Measurements from ENCODE around the gene ZC3H7B. TPM values are rescaled to one million over a fixed set of nuclear protein-coding genes. Genes with fewer than 3 reads are reported as not detected.

The ZC3H7B gene
- total RNA-seq (10 to 100 TPM; 29.5 to 32.7 TPM), total RNA-seq (87.5 to 247 (median 141) reads per million in 172 experiments)
- polyA plus RNA-seq (2013, experiment 1 of 2), result 28.8 TPM
- polyA plus RNA-seq (2013, experiment 2 of 2), result 30.3 TPM

- H3K27me3 Mint-ChIP-seq, result no peaks in the 10 kb centered on the region
- intact Hi-C loops (cut with DNase I, micrococcal nuclease), result loop anchor here (1.0 to 5.0 kb wide), 4 partner anchors 15 to 209 kb away; partner anchors contain the start of genes RANGAP1 (in 2 of the 2), EP300 (in 1 of the 2), L3MBTL2 (in 1 of the 2) and TEF (in 1 of the 2)
- Histone ChIP-seq H3K27ac (ENCODE audit: low read depth in 1 of 2, low read length in 2 of 2) (peak within 1 kb of the TSS; percentile 82 to 83), H3K9me3 (ENCODE audit: control insufficient read depth in 1 of 2, insufficient read depth in 1 of 2, low read length in 2 of 2) (no peaks in the 10 kb centered on the region), H3K4me1 (ENCODE audit: insufficient read depth, low read length) (peaks cover 30% of the 10 kb centered on the region), H3K36me3 (ENCODE audit: insufficient read depth, low read length) (peaks cover 2% of the 10 kb centered on the region), H3K27me3 (ENCODE audit: control insufficient read depth in 1 of 2, insufficient read depth in 2 of 2, low read length in 2 of 2) (no peaks in the 10 kb centered on the region), H3K4me3 (ENCODE audit: low read length) (peak within 1 kb of the TSS; percentile 97)
- H3K4me3 Mint-ChIP-seq, result peak within 1 kb of the TSS; percentile 84
- peaks cover 33% of the 10 kb centered on the region for H3K4me1 Mint-ChIP-seq (ENCODE audit: low read depth)
- H3K36me3 Mint-ChIP-seq (ENCODE audit: low read depth), result peaks cover 23% of the 10 kb centered on the region
- H3K27ac Mint-ChIP-seq, result peak within 1 kb of the TSS; percentile 92
- ChIA-PET CTCF (interaction anchor here (0.6 to 2.2 kb wide), 17 partner anchors 9 to 334 kb away, joined by 3 to 34 read pairs (median 4); partner anchors contain the start of genes RANGAP1 and TEF), POLR2A (interaction anchor here (0.6 to 4.3 kb wide), 16 partner anchors 10 to 778 kb away, joined by 3 to 170 read pairs (median 6); partner anchors contain the start of genes ACO2, DESI1, EP300 and PHF5A)
- H3K9me3 Mint-ChIP-seq, result no peaks in the 10 kb centered on the region
- TF ChIP-seq CTCF (IDR thresholded peaks at IDR 0.05), result peak; percentile 63
- peak; percentile 71 to 95 (median 79) for DNase-seq
- ATAC-seq (ENCODE audit: poor library complexity), result peak; percentile 97
Observed at GRCh38 chr22:41301085-41302020, at the start of gene ZC3H7B. Gene ZC3H7B (plus strand): TSS chr22:41301525. CDS start chr22:41320661, 19,136 bp downstream.

GRCh38 chr22:41252365-41252764 lies 49.0 kb upstream of the ZC3H7B start:
- Histone ChIP-seq H3K4me3 (ENCODE audit: low read length) (no peak overlapping the region), H3K27ac (ENCODE audit: low read depth in 1 of 2, low read length in 2 of 2) (no peak overlapping the region), H3K4me1 (ENCODE audit: insufficient read depth, low read length) (no peaks in the 10 kb centered on the region), H3K36me3 (ENCODE audit: insufficient read depth, low read length) (peaks cover 90% of the 10 kb centered on the region), H3K9me3 (ENCODE audit: control insufficient read depth in 1 of 2, insufficient read depth in 1 of 2, low read length in 2 of 2) (no peaks in the 10 kb centered on the region), H3K27me3 (ENCODE audit: control insufficient read depth in 1 of 2, insufficient read depth in 2 of 2, low read length in 2 of 2) (no peaks in the 10 kb centered on the region)
- H3K36me3 Mint-ChIP-seq (ENCODE audit: low read depth), result peaks cover 83% of the 10 kb centered on the region
- peak overlapping the region; percentile 15 for H3K4me3 Mint-ChIP-seq
- TF ChIP-seq CTCF (IDR thresholded peaks at IDR 0.05), result no peak
- DNase-seq, result no peak
- ATAC-seq (ENCODE audit: poor library complexity), result no peak
- intact Hi-C loops (cut with DNase I, micrococcal nuclease), result no loop called here
- POLR2A ChIA-PET, result no interaction called here
- no peak overlapping the region for H3K27ac Mint-ChIP-seq
- H3K4me1 Mint-ChIP-seq (ENCODE audit: low read depth), result no peaks in the 10 kb centered on the region
- no peaks in the 10 kb centered on the region for H3K9me3 Mint-ChIP-seq
- H3K27me3 Mint-ChIP-seq, result no peaks in the 10 kb centered on the region
- CTCF ChIA-PET, result interaction anchor here (1.5 kb wide), 1 partner anchor 15 kb away, joined by 6 read pairs; no protein-coding TSS in a partner anchor

GRCh38 chr22:41254230-41254629 lies 47.1 kb upstream of the ZC3H7B start:
- Mint-ChIP-seq H3K4me1 (ENCODE audit: low read depth) (no peaks in the 10 kb centered on the region), H3K36me3 (ENCODE audit: low read depth) (peaks cover 94% of the 10 kb centered on the region), H3K27ac (no peak overlapping the region), H3K4me3 (no peak overlapping the region), H3K27me3 (no peaks in the 10 kb centered on the region), H3K9me3 (no peaks in the 10 kb centered on the region)
- no peak overlapping the region for H3K4me3 ChIP-seq (ENCODE audit: low read length)
- no peak overlapping the region for H3K27ac ChIP-seq (ENCODE audit: low read depth in 1 of 2, low read length in 2 of 2)
- CTCF ChIA-PET, result no interaction called here
- POLR2A ChIA-PET, result no interaction called here
- H3K36me3 ChIP-seq (ENCODE audit: insufficient read depth, low read length), result peaks cover 90% of the 10 kb centered on the region
- intact Hi-C loops (cut with DNase I, micrococcal nuclease), result no loop called here
- ATAC-seq (ENCODE audit: poor library complexity), result no peak
- no peak for DNase-seq
- H3K4me1 ChIP-seq (ENCODE audit: insufficient read depth, low read length), result no peaks in the 10 kb centered on the region
- no peaks in the 10 kb centered on the region for H3K27me3 ChIP-seq (ENCODE audit: control insufficient read depth in 1 of 2, insufficient read depth in 2 of 2, low read length in 2 of 2)
- H3K9me3 ChIP-seq (ENCODE audit: control insufficient read depth in 1 of 2, insufficient read depth in 1 of 2, low read length in 2 of 2), result no peaks in the 10 kb centered on the region
- no peak for TF ChIP-seq CTCF (IDR thresholded peaks at IDR 0.05)

Measured in CD4-positive, alpha-beta T cell (primary cell).